H1 (cell line): ENCODE results near the gene AOPEP. TPM values are rescaled to one million over a fixed set of nuclear protein-coding genes. Genes with fewer than 3 reads are reported as not detected.

Experiments used
- CTCF ChIA-PET: fragments of 300-600 bp; sonication (Branson Sonifier 250); formaldehyde crosslinking; loops from one replicate; lab custom pipeline; 2021; ENCODE audit not compliant: partially characterized antibody; lab: Charles Lee
- POLR2A ChIA-PET: fragments of 300-600 bp; sonication (Branson Sonifier 250); formaldehyde crosslinking; loops from one replicate; lab custom pipeline; 2021; ENCODE audit warnings: inconsistent platforms; ENCODE audit not compliant: partially characterized antibody; lab: Charles Lee
- DNase-seq, 2 experiments: peaks; one replicate each; pipeline versions ENCODE4 v3.0.0 to v3.0.0-alpha.2; 2010 to 2022; ENCODE audit warnings: low spot score in 2 of 2, low read depth in 1 of 2, mixed read lengths in 1 of 2
- FAIRE-seq: peaks from 2 replicates; lab custom pipeline; 2011; peaks lifted over from hg19 to GRCh38; lab: Jason Lieb, UNC
- H2AFZ ChIP-seq: 2 replicates; pipeline ENCODE4 v1.8.1; 2012; ENCODE audit warnings: low read length, inconsistent platforms
- H2AK5ac ChIP-seq: 2 replicates; pipeline ENCODE4 v1.6.1; 2013; ENCODE audit warnings: low read depth, low read length
- H2BK120ac ChIP-seq: replicated peaks from 2 replicates; pipeline ENCODE3; 2013; ENCODE audit warnings: low read depth, low read length, inconsistent platforms
- H2BK12ac ChIP-seq: 2 replicates; pipeline ENCODE4 v1.6.1; 2013; ENCODE audit warnings: low read depth, low read length
- H2BK15ac ChIP-seq: 2 replicates; pipeline ENCODE4 v1.6.1; 2013; ENCODE audit warnings: low read length
- H2BK20ac ChIP-seq: 2 replicates; pipeline ENCODE4 v1.6.1; 2013; ENCODE audit warnings: low read length
- H2BK5ac ChIP-seq: 2 replicates; pipeline ENCODE4 v1.6.1; 2013; ENCODE audit warnings: low read depth, low read length
- H3K14ac ChIP-seq: 2 replicates; pipeline ENCODE4 v1.6.1; 2013; ENCODE audit warnings: inconsistent platforms; ENCODE audit not compliant: insufficient read length
- H3K18ac ChIP-seq: 2 replicates; pipeline ENCODE4 v1.6.1; 2013; ENCODE audit warnings: low read length; ENCODE audit errors: extremely low read depth
- H3K23ac ChIP-seq: 2 replicates; pipeline ENCODE4 v1.6.1; 2013; ENCODE audit warnings: inconsistent platforms; ENCODE audit not compliant: insufficient read length
- H3K23me2 ChIP-seq: 2 replicates; pipeline ENCODE4 v1.6.1; 2013; ENCODE audit warnings: low read depth, low read length
- H3K27ac ChIP-seq: 2 replicates; pipeline ENCODE4 v1.6.1; 2011; ENCODE audit warnings: low read depth, low read length, inconsistent platforms
- H3K27me3 ChIP-seq, 4 experiments: replicated peaks in 1 of 4; 1 replicate in 1 of 4; 2 replicates in 3 of 4; pipeline versions ENCODE4 v1.6.1 to v1.8.1; 2011 to 2013; ENCODE audit warnings: low read length in 3 of 4, mild to moderate bottlenecking in 3 of 4, inconsistent platforms in 2 of 4, mixed read lengths in 2 of 4, moderate library complexity in 1 of 4; ENCODE audit not compliant: control insufficient read depth in 3 of 4, insufficient read depth in 3 of 4; ENCODE audit errors: extremely low read depth in 1 of 4
- H3K36me3 ChIP-seq, 4 experiments: 2 replicates each; pipeline versions ENCODE4 v1.6.1 to v1.8.1; 2011 to 2013; ENCODE audit warnings: mild to moderate bottlenecking in 4 of 4, low read length in 3 of 4, moderate library complexity in 2 of 4, control low read depth in 1 of 4, inconsistent platforms in 1 of 4; ENCODE audit not compliant: insufficient read depth in 4 of 4, control insufficient read depth in 2 of 4
- H3K4ac ChIP-seq: replicated peaks from 2 replicates; pipeline ENCODE3; 2013; ENCODE audit warnings: low read length, low read depth, mixed read lengths, inconsistent platforms; ENCODE audit not compliant: insufficient read length
- H3K4me1 ChIP-seq, 4 experiments: replicated peaks in 1 of 4; 1 replicate in 1 of 4; 2 replicates in 3 of 4; pipeline versions ENCODE4 v1.6.1 to v1.8.1; 2011 to 2013; ENCODE audit warnings: low read length in 3 of 4, inconsistent platforms in 2 of 4, mixed read lengths in 1 of 4; ENCODE audit not compliant: insufficient read depth in 4 of 4, control insufficient read depth in 3 of 4
- H3K4me2 ChIP-seq, 2 experiments: 2 replicates each; pipeline versions ENCODE4 v1.6.1 to v1.8.1; 2011 to 2013; ENCODE audit warnings: low read depth in 2 of 2, low read length in 2 of 2, control low read depth in 1 of 2, inconsistent platforms in 1 of 2, mild to moderate bottlenecking in 1 of 2; ENCODE audit not compliant: insufficient read depth in 1 of 2
- H3K4me3 ChIP-seq, 4 experiments: fragments of 200-600, 300-600 bp in 1 of 4; sonication (generic), shearing (Covaris generic), sonication (Bioruptor Twin) in 1 of 4; 2 replicates each; pipeline versions ENCODE4 v1.5.1 to v1.8.1; 2011 to 2016; ENCODE audit warnings: low read length in 4 of 4, low read depth in 3 of 4, control low read depth in 2 of 4, inconsistent platforms in 2 of 4, mild to moderate bottlenecking in 2 of 4, mixed read lengths in 1 of 4, moderate library complexity in 1 of 4; ENCODE audit not compliant: insufficient read depth in 2 of 4; ENCODE audit errors: extremely low read depth in 1 of 4
- H3K56ac ChIP-seq: replicated peaks from 2 replicates; pipeline ENCODE3; 2013; ENCODE audit warnings: low read depth, mild to moderate bottlenecking, mixed read lengths, low read length, inconsistent platforms; ENCODE audit not compliant: insufficient read length
- H3K79me1 ChIP-seq: 2 replicates; pipeline ENCODE4 v1.6.1; 2013; ENCODE audit warnings: low read depth, low read length, control low read depth
- H3K79me2 ChIP-seq, 2 experiments: 2 replicates each; pipeline versions ENCODE4 v1.6.1 to v1.8.1; 2012 to 2013; ENCODE audit warnings: low read length in 2 of 2, mild to moderate bottlenecking in 2 of 2, inconsistent platforms in 1 of 2; ENCODE audit not compliant: insufficient read depth in 2 of 2, control insufficient read depth in 1 of 2
- H3K9ac ChIP-seq, 4 experiments: replicated peaks in 1 of 4; 1 replicate in 1 of 4; 2 replicates in 3 of 4; pipeline versions ENCODE4 v1.6.1 to v1.8.1; 2011 to 2013; ENCODE audit warnings: low read depth in 3 of 4, low read length in 3 of 4, control low read depth in 2 of 4, mild to moderate bottlenecking in 2 of 4, moderate library complexity in 2 of 4, inconsistent platforms in 1 of 4; ENCODE audit errors: extremely low read depth in 1 of 4
- H3K9me3 ChIP-seq, 2 experiments: 2 replicates each; pipeline versions ENCODE4 v1.6.1 to v1.8.1; 2012 to 2013; ENCODE audit warnings: mild to moderate bottlenecking in 2 of 2, moderate library complexity in 2 of 2, control low read depth in 1 of 2, inconsistent platforms in 1 of 2, low read depth in 1 of 2, low read length in 1 of 2, mixed read lengths in 1 of 2; ENCODE audit not compliant: insufficient read depth in 2 of 2
- H4K20me1 ChIP-seq, 2 experiments: replicated peaks in 1 of 2; 2 replicates each; pipeline versions ENCODE3 to v1.8.1; 2011 to 2013; ENCODE audit warnings: inconsistent platforms in 2 of 2, low read length in 2 of 2, mild to moderate bottlenecking in 1 of 2; ENCODE audit not compliant: insufficient read depth in 2 of 2, control insufficient read depth in 1 of 2
- H4K5ac ChIP-seq: 2 replicates; pipeline ENCODE4 v1.6.1; 2013; ENCODE audit warnings: low read length, low read depth, mixed read lengths, inconsistent platforms; ENCODE audit not compliant: insufficient read length
- H4K8ac ChIP-seq: 2 replicates; pipeline ENCODE4 v1.8.0; 2013; ENCODE audit warnings: mild to moderate bottlenecking, moderate library complexity, low read length, inconsistent platforms; ENCODE audit not compliant: insufficient read depth; ENCODE audit errors: extremely low read depth
- H4K91ac ChIP-seq: replicated peaks from 2 replicates; pipeline ENCODE3; 2013; ENCODE audit warnings: low read length, mixed read lengths, inconsistent platforms; ENCODE audit not compliant: insufficient read length
- ASH2L ChIP-seq: fragments of 200-600, 300-600 bp; sonication (generic); IDR thresholded peaks from one replicate; pipeline ENCODE4 v1.7.1; 2017; ENCODE audit warnings: low read length
- EGR1 ChIP-seq: IDR thresholded peaks from 2 replicates; pipeline ENCODE4 v1.6.1; 2011; ENCODE audit warnings: low read depth, low read length, borderline replicate concordance
- NANOG ChIP-seq: IDR thresholded peaks from 2 replicates; pipeline ENCODE4 v1.6.1; 2011; ENCODE audit warnings: low read length, low read depth, mild to moderate bottlenecking, inconsistent platforms; ENCODE audit not compliant: insufficient read depth, poor library complexity, severe bottlenecking
- USF2 ChIP-seq: IDR thresholded peaks from 2 replicates; pipeline ENCODE4 v1.6.1; 2011; ENCODE audit warnings: low read length, improper control_type of control experiment
- WGBS, 2 experiments: shearing (Covaris generic) in 1 of 2; methylation state at CpG; one replicate each; pipeline versions ENCODE4 v1.1.6 to v1.1.7; 2013 to 2015; ENCODE audit warnings: low lambda C conversion rate in 2 of 2, mixed read lengths in 2 of 2, inconsistent platforms in 1 of 2, low coverage in 1 of 2, missing lambda C conversion rate in 1 of 2; ENCODE audit not compliant: insufficient replicate concordance in 2 of 2, insufficient coverage in 1 of 2, insufficient read length in 1 of 2; ENCODE audit errors: extremely low coverage in 1 of 2, missing lambda C conversion rate in 1 of 2; 5-methylcytosine and 5-hydroxymethylcytosine counted together
- polyA plus RNA-seq, 7 experiments: library from polyadenylated mRNA; depleted of rRNA in 3 of 7; stranded (reverse) in 5 of 7; unstranded in 2 of 7; fragments of >200 nt in 5 of 7; fragments of 200-250 nt in 2 of 7; gene quantifications; 1 replicate in 5 of 7; 2 replicates in 1 of 7; 4 replicates in 1 of 7; pipeline versions ENCODE4 v1.2.1 to v1.2.3, GENCODE V29; 2011 to 2013; ENCODE audit warnings: missing spikeins in 2 of 7, mixed read lengths in 2 of 7
- total RNA-seq: library from RNA; stranded (reverse); fragmentation: NEBNext Ultra II Directional; extraction: Animal tissue kit (Norgen Biotek cat#: 25700); gene quantifications from 2 replicates; pipeline ENCODE4 v1.2.1, GENCODE V29; 2021

The AOPEP gene
- total and polyA plus RNA-seq, 2 of the 8 experiments (the other 6 are each of a cell fraction or from before 2014, with no cell fraction given): 6.1 to 14.3 TPM

GRCh38 chr9:94999832-95000231, 273.3 kb downstream of the AOPEP start:
- no peaks in the 10 kb centered on the region for H3K36me3 ChIP-seq
- H4K91ac ChIP-seq: no peak overlapping the region
- POLR2A ChIA-PET: no interaction called here
- H3K79me2 ChIP-seq: no peaks in the 10 kb centered on the region
- DNase-seq: no peak
- H3K14ac ChIP-seq: no peak overlapping the region
- no peak overlapping the region for H3K4me2 ChIP-seq
- H2BK5ac ChIP-seq: no peak overlapping the region
- H2BK12ac ChIP-seq: no peak overlapping the region
- no peak overlapping the region for H3K23ac ChIP-seq
- H3K27ac ChIP-seq: no peak overlapping the region
- no peak overlapping the region for H4K8ac ChIP-seq
- H2BK20ac ChIP-seq: no peak overlapping the region
- no peak overlapping the region for H3K56ac ChIP-seq
- H3K4ac ChIP-seq: no peak overlapping the region
- no peak overlapping the region for H2AFZ ChIP-seq
- H3K23me2 ChIP-seq: no peaks in the 10 kb centered on the region
- TF ChIP-seq USF2: no peak
- TF ChIP-seq EGR1: no peak
- TF ChIP-seq NANOG: no peak
- no peak for TF ChIP-seq ASH2L
- TF ChIP-seq, all 59 proteins: peak for 0
- H3K4me1 ChIP-seq: peaks cover 0 to 6% (median 6%) of the 10 kb centered on the region in 4 experiments; a peak in 3 of 7 replicates
- no peak overlapping the region for H2AK5ac ChIP-seq
- no peak for FAIRE-seq
- H2BK120ac ChIP-seq: no peak overlapping the region
- H3K27me3 ChIP-seq: peaks cover 0 to 8% (median 5%) of the 10 kb centered on the region in 4 experiments; a peak in 6 of 7 replicates
- CTCF ChIA-PET: interaction anchor here (0.9 kb wide), 1 partner anchor 127 kb away, joined by 3 read pairs; no protein-coding TSS in a partner anchor
- H3K4me3 ChIP-seq: no peak overlapping the region
- peaks cover 0 to 1% of the 10 kb centered on the region in 2 experiments for H4K20me1 ChIP-seq
- H3K79me1 ChIP-seq: no peaks in the 10 kb centered on the region
- 87% methylated on average over 3 of the region's 3 CpGs; no CpG with 5 or more reads in 1 of the 2 experiments for WGBS, 2 experiments
- no peak overlapping the region for H4K5ac ChIP-seq
- no peak overlapping the region for H2BK15ac ChIP-seq
- H3K18ac ChIP-seq: no peak overlapping the region
- no peaks in the 10 kb centered on the region for H3K9me3 ChIP-seq
- no peak overlapping the region for H3K9ac ChIP-seq
